SK-N-SH treated with all-trans-retinoic acid at 6 μM for 48 hours (cell line): ENCODE measurements around the gene SCARB2.

Experiments
- ATAC-seq: fragments of 200-7000 bp; cut with Tn5 transposase; 3 replicates; pipeline ENCODE4 v1.9.1; 2020; ENCODE audit warnings: mild to moderate bottlenecking, moderate library complexity
- ARNTL ChIP-seq: fragments of 450-650 bp; formaldehyde crosslinking; IDR thresholded peaks from 2 replicates; pipeline ENCODE4 v1.5.0; 2020; ENCODE audit warnings: low read depth, mild to moderate bottlenecking, moderate library complexity, borderline replicate concordance
- BACH2 ChIP-seq: fragments of 250-450 bp; sonication (Bioruptor Pico); IDR thresholded peaks from 2 replicates; pipeline ENCODE4 v1.9.0; 2021; ENCODE audit warnings: mild to moderate bottlenecking, borderline replicate concordance
- CREB5 ChIP-seq: fragments of 250-450 bp; sonication (Bioruptor Pico); IDR thresholded peaks from 2 replicates; pipeline ENCODE4 v1.5.1; 2020; ENCODE audit warnings: low read depth, mild to moderate bottlenecking, moderate library complexity
- CSDC2 ChIP-seq: fragments of 250-450 bp; sonication (Bioruptor Pico); IDR thresholded peaks from 2 replicates; pipeline ENCODE4 v1.5.0; 2020; ENCODE audit warnings: mild to moderate bottlenecking, moderate library complexity
- ESRRG ChIP-seq: fragments of 250-450 bp; sonication (Bioruptor Pico); IDR thresholded peaks from 2 replicates; pipeline ENCODE4 v1.6.1; 2021; ENCODE audit warnings: mild to moderate bottlenecking
- GLIS3 ChIP-seq: fragments of 250-450 bp; sonication (Bioruptor Pico); IDR thresholded peaks from 2 replicates; pipeline ENCODE4 v1.5.0; 2020; ENCODE audit warnings: mild to moderate bottlenecking, moderate library complexity
- ISL1 ChIP-seq: fragments of 250-450 bp; sonication (Bioruptor Pico); IDR thresholded peaks from 2 replicates; pipeline ENCODE4 v2.1.2; 2022; ENCODE audit warnings: mild to moderate bottlenecking, moderate library complexity
- OSR1 ChIP-seq: fragments of 250-450 bp; sonication (Bioruptor Pico); IDR thresholded peaks from 2 replicates; pipeline ENCODE4 v1.8.0; 2022; ENCODE audit warnings: moderate library complexity, mild to moderate bottlenecking, inconsistent platforms
- PATZ1 ChIP-seq: fragments of 250-450 bp; sonication (Bioruptor Pico); IDR thresholded peaks from 2 replicates; pipeline ENCODE4 v1.8.0; 2020; ENCODE audit warnings: mild to moderate bottlenecking, moderate library complexity, borderline replicate concordance
- POU6F1 ChIP-seq: fragments of 250-450 bp; sonication (Bioruptor Pico); IDR thresholded peaks from 2 replicates; pipeline ENCODE4 v1.8.0; 2021; ENCODE audit warnings: low read depth, mild to moderate bottlenecking, moderate library complexity, borderline replicate concordance
- PPARA ChIP-seq: fragments of 250-450 bp; sonication (Bioruptor Pico); IDR thresholded peaks from 2 replicates; pipeline ENCODE4 v1.5.0; 2020; ENCODE audit warnings: mild to moderate bottlenecking, borderline replicate concordance
- RARB ChIP-seq: fragments of 250-450 bp; sonication (Bioruptor Pico); IDR thresholded peaks from 2 replicates; pipeline ENCODE4 v1.8.0; 2021; ENCODE audit warnings: mild to moderate bottlenecking, moderate library complexity
- SNAI2 ChIP-seq: fragments of 250-450 bp; sonication (Bioruptor Pico); IDR thresholded peaks from 2 replicates; pipeline ENCODE4 v1.5.0; 2020; ENCODE audit warnings: mild to moderate bottlenecking, moderate library complexity
- TCF4 ChIP-seq: fragments of 250-450 bp; sonication (Bioruptor Pico); IDR thresholded peaks from 2 replicates; pipeline ENCODE4 v1.8.0; 2021; ENCODE audit warnings: mild to moderate bottlenecking, moderate library complexity, borderline replicate concordance
- TOX ChIP-seq: fragments of 250-450 bp; sonication (Bioruptor Pico); IDR thresholded peaks from 2 replicates; pipeline ENCODE4 v1.8.0; 2021; ENCODE audit warnings: mild to moderate bottlenecking, moderate library complexity, borderline replicate concordance
- TSHZ2 ChIP-seq: fragments of 250-450 bp; sonication (Bioruptor Pico); IDR thresholded peaks from 2 replicates; pipeline ENCODE4 v1.5.0; 2020; ENCODE audit warnings: mild to moderate bottlenecking, moderate library complexity
- ZC3H10 ChIP-seq: fragments of 250-450 bp; sonication (Bioruptor Pico); IDR thresholded peaks from 2 replicates; pipeline ENCODE4 v1.5.1; 2021; ENCODE audit warnings: mild to moderate bottlenecking, moderate library complexity
- ZFP3 ChIP-seq: fragments of 250-450 bp; sonication (Bioruptor Pico); IDR thresholded peaks from 2 replicates; pipeline ENCODE4 v1.5.0; 2020; ENCODE audit warnings: mild to moderate bottlenecking, moderate library complexity
- ZFP30 ChIP-seq: fragments of 450-650 bp; formaldehyde crosslinking; IDR thresholded peaks from 2 replicates; pipeline ENCODE4 v1.5.0; 2022; ENCODE audit warnings: mild to moderate bottlenecking, moderate library complexity
- ZNF565 ChIP-seq: fragments of 450-650 bp; formaldehyde crosslinking; conservative IDR thresholded peaks from 2 replicates; pipeline ENCODE4 v1.5.0; 2020; ENCODE audit warnings: low read depth, mild to moderate bottlenecking, moderate library complexity
- ZNF70 ChIP-seq: fragments of 450-650 bp; formaldehyde crosslinking; IDR thresholded peaks from 2 replicates; pipeline ENCODE4 v1.5.0; 2020; ENCODE audit warnings: mild to moderate bottlenecking, moderate library complexity
- ZNF8 ChIP-seq: fragments of 450-650 bp; formaldehyde crosslinking; IDR thresholded peaks from 2 replicates; pipeline ENCODE4 v1.5.0; 2020; ENCODE audit warnings: mild to moderate bottlenecking, moderate library complexity

The SCARB2 gene

GRCh38 chr4:76226418-76226817, 12.8 kb upstream of the SCARB2 start:
- ATAC-seq = no peak
- TF ChIP-seq ESRRG (CRISPR knock-in tag) (no peak), ZNF565 (CRISPR knock-in tag) (no peak), BACH2 (CRISPR knock-in tag) (no peak), ZNF70 (no peak), SNAI2 (CRISPR knock-in tag) (no peak), RARB (no peak), ZFP30 (CRISPR knock-in tag) (no peak), GLIS3 (CRISPR knock-in tag) (no peak), TCF4 (CRISPR knock-in tag) (no peak), TOX (CRISPR knock-in tag) (no peak), CREB5 (CRISPR knock-in tag) (no peak), ARNTL (CRISPR knock-in tag) (no peak), CSDC2 (CRISPR knock-in tag) (no peak), PATZ1 (CRISPR knock-in tag) (no peak), ZFP3 (CRISPR knock-in tag) (no peak), ZNF8 (no peak)
- TF ChIP-seq, all 23 proteins: peak for 0

- no peak for ATAC-seq
- TF ChIP-seq PPARA (CRISPR knock-in tag) (no peak), ZFP3 (CRISPR knock-in tag) (no peak), CSDC2 (CRISPR knock-in tag) (no peak), ZC3H10 (CRISPR knock-in tag) (no peak), TSHZ2 (CRISPR knock-in tag) (no peak)
- TF ChIP-seq, all 23 proteins: peak for 0
Observed at GRCh38 chr4:76224171-76224570, 10.5 kb upstream of the SCARB2 start.

- no peak for ATAC-seq
- TF ChIP-seq BACH2 (CRISPR knock-in tag) (no peak), TCF4 (CRISPR knock-in tag) (no peak), ARNTL (CRISPR knock-in tag) (no peak)
Observed at GRCh38 chr4:76219299-76220055, 5.9 kb upstream of the SCARB2 start.

- ATAC-seq = no peak
- TF ChIP-seq ZFP30 (CRISPR knock-in tag) = no peak
- TF ChIP-seq ISL1 (CRISPR knock-in tag) = no peak
- no peak for TF ChIP-seq TSHZ2 (CRISPR knock-in tag)
- TF ChIP-seq ZFP3 (CRISPR knock-in tag) = no peak
- no peak for TF ChIP-seq ARNTL (CRISPR knock-in tag)
- no peak for TF ChIP-seq RARB
- TF ChIP-seq ZNF565 (CRISPR knock-in tag) = no peak
- TF ChIP-seq ESRRG (CRISPR knock-in tag) = no peak
- no peak for TF ChIP-seq POU6F1 (CRISPR knock-in tag)
- no peak for TF ChIP-seq GLIS3 (CRISPR knock-in tag)
- no peak for TF ChIP-seq SNAI2 (CRISPR knock-in tag)
- no peak for TF ChIP-seq ZC3H10 (CRISPR knock-in tag)
- no peak for TF ChIP-seq ZNF8
- TF ChIP-seq OSR1 = no peak
- no peak for TF ChIP-seq TCF4 (CRISPR knock-in tag)
- no peak for TF ChIP-seq TOX (CRISPR knock-in tag)
- TF ChIP-seq CSDC2 (CRISPR knock-in tag) = no peak
Observed at GRCh38 chr4:76216975-76217814, 3.6 kb upstream of the SCARB2 start.
